GM19238 (cell line): ENCODE results near the gene TRAIP.
"Not testable (repeated sequence)": the region's sequence is repeated elsewhere in the genome, so short reads cannot be mapped to it uniquely, and the experiment has no call there.

Experiments used
- DNase-seq: peaks from one replicate; pipeline ENCODE4 v3.0.0; 2011; ENCODE audit warnings: low spot score; ENCODE audit not compliant: insufficient read length

TRAIP gene

DNA sequence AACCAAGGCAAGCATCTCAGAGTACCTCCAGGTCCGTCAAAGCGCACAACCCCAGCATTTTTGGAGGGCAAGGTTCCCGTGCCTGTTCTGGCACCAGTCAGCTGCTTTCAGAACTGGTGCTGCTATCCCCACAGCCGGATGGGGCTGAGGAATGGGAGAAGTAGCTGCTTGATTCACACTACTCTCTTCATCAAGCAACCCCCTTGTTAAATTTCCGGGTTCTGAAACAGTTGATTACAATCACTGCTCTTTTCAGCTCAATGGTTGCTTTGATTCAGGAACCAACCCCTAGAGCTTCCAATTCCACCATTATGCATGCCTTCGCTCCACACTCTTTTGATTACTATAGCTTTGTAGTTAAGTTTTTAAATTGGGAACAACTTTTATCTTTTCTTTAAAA is 30.3 kb downstream of the TRAIP start:
- no peak for DNase-seq

DNA sequence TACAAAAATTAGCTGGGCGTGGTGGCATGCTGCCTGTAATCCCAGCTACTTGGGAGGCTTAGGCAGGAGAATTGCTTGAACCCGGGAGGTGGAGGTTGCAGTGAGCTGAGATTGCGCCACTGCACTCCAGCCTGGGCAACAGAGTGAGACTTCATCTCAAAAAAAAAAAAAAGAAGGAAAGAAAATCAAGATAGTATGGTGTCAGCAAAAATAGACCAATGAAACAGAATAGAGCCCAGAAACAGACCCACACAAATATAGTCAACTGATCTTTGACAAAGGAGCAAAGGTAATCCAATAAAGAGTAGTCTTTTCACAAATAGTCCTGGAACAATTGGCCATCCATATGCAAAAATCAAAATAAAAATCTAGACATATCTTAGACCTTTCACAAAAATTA is 33.2 kb downstream of the TRAIP start:
- DNase-seq = not testable (repeated sequence)

DNA sequence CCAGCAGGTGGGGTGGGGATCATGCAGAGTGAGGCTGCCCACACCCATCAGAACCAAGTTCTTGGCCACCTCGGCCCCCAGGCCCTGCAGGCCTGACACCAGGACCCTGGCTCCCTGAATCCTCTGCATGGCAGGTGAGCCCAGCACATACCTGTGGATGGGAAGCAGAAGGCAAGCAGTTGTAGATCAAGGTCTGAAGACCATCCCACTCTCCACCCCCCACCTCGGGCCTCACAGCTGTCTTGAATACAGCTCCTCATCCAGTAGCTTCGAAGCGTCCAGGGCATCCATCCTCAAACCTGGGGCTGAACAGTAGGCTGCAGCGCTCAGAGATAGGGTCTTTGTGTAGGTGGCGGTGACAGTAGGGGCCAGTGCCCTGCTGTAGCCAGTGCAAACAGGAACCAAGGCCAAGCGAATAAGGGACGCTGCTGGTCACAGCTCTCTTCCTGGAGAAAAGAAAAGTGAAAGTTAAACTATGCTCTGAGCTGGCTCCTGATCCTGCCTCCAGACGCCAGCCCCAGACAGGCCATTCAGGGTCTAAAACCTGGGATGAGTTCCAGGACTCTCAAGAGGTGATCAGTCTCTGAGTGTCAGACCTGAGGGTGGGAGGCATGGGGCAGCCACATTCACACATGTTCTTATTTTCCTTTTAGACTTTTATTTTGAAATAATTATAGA is 42.7 kb downstream of the TRAIP start, which contains the start of gene UBA7:
UBA7 (minus strand) TSS at position 457 of the 678 bp plus-strand sequence; CDS start at position 291, 166 bp downstream.
- peak; percentile 77 for DNase-seq

DNA sequence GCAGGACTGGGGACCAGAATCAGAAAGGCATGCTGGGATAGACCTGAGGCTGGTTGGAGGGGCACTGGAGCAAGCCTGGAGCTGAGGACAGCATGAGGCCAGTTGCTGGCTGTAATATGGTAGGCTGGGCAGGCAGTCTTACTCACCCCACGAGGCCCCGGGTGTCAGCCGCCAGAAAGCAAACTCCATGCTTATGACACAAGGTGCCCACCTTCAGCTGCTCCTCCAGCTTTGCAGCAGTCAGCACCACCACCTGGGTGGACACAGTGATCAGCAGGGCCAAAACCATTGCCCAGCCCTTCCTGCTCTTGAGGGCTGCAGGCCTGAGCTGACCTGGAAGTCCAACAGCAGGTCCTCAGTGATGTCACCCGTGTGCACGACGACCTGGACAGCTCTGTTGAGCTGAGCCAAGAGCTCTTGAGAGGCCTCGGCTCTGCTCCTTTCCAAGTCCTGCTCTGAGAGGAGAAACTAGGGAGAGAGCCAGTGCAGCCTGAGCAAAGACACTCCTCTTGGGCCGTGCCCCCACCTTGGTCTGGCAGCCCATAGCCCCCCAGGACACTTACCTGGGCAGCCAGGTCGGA is 43.4 kb downstream of the TRAIP start:
- DNase-seq = no peak

DNA sequence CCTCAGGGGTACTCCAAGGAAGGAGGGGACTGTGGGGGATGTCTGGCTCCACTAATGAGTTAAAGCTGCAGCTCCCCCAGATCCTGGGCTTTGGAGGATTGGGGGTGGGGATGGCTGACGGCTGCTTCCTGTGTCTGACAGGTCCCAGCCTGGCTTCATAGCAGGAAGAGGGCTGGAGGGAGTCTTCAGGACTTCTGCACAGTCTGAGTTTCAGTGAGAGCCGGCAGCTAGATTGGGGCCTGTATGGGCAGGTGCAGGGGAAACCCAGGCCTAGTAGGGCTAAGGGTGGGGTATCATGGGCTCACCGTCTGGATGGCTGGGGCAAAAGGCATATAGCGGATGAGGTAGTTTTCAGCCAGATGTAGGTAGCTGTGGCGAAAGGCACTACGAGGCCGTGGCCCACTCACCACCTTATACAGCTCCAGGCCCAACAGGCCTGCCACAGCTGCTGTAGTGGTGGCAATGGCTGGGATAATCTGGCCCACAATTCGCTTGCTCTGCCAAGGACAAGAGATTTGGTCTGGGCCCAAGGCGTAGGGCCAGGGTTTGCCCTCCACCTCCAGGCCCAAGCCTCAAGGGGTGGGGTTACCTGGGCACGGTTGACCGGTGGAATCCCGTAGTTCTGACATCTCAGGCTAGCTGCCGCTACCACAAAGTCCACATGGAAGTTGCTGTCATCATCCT is 48.8 kb downstream of the TRAIP start:
- no peak for DNase-seq

DNA sequence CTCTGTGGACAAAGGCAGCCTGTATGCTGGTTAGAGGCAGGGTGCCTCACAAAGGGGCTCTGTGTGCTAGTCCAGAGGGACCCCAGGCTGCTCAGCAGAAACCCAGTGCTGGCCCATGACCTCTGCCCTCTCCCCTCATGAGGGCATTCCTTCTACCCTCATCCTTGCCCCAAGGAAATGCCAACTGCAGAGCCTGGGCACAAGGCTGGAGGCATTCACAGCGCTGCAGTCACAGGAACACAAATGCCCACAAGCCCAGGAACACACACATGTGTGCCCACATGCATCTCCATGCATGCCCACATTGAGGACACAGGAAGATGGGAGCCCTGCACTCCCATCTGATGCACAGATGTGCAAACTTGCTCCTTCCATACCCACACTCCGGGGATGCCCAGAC is 49.5 kb downstream of the TRAIP start:
- DNase-seq = no peak

DNA sequence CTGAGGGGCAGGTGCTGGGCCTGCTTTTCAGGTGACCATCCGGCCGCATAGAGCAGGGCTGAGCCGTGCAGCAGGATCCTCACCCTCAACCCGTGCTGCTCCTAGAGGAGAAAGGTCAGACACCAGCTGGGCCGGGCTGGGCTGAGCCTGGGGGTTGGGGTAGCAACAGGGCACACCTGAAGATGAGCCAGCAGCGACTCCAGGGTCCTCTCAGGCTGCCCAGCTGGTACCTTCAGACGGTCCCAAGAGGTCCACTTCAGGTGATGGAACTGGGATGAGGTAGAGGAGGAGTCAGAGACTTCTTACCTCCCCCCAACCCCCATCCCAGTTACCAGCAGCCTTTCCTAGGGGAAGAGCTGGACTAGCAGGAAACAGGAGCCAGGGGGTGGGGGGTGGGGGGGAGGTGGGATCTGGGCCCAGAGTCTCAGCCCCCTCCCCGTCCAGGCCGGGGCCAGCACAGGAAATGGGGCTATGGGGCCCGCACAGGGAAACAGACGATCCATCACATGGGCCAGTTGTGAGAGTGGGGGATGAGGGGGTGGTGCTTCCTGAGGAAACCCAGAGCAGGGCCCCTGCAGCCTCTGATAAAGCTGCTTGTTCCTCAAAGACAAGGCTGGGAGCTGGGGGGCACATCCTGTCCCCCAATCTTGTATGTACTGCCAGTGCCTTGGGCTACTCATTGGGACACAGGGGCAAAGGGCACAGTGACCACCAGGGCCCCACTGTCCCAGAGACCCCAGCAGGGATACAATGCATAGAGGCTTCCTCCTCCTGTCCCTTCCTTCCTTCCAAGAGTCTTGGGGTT is 50.3 kb downstream of the TRAIP start:
- no peak for DNase-seq

DNA sequence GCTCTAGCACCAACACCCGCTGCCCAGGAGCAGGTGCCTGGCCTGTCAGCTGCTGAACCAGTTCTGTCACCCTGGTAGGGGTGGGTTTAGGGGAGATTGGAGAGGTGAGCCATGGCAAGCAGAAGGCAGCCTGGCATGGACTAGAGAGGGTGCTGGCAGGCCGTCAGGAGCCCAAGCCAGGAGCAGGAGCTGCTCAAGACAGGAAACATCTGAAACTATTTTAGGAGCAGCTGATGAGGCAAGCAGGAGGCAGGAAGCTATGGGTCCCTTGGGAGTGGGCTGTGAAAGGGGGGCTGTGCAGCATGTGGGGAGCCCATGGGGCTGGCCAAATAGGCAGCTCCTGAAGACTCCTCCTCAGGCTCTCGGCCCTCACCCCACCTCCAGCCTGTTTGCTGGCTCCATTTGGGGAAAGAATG is 51.0 kb downstream of the TRAIP start:
- no peak for DNase-seq

DNA sequence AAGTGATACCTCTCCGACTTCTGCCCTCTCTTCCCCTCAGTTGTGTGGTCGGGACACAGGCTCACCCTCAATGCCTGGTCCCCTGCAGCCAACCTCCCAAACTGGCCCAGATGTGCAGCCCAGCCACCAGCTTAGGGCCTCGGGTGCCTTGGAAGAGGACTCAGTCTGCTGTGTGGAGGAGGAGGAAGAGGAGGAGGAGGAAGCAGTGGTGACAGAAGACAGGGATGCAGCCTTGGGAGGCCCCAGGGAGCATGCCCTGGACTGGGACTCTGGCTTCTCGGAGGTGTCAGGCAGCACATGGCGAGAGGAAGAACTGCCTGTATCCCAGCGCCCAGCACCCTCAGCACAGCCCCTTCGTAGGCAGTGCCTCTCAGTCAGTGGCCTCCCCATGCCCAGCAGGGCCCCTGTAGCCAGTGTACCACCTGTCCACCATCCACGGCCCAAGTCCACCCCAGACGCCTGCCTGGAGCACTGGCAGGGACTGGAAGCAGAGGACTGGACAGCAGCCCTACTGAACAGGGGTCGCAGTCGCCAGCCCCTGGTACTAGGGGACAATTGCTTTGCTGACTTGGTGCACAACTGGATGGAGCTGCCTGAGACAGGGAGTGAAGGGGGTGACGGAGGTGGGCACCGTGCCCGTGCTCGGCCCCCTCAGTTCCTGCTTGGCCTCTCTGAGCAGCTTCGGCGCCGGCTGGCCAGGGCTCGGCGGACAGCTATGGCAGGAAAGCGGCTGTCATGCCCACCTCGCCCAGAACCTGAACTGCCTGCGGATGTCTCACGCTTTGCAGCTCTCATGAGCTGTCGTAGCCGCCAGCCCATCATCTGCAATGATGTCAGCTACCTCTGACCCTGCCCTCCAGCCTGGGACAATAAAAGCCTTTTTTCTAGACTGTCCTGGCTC is 52.0 kb downstream of the TRAIP start:
- no peak for DNase-seq

DNA sequence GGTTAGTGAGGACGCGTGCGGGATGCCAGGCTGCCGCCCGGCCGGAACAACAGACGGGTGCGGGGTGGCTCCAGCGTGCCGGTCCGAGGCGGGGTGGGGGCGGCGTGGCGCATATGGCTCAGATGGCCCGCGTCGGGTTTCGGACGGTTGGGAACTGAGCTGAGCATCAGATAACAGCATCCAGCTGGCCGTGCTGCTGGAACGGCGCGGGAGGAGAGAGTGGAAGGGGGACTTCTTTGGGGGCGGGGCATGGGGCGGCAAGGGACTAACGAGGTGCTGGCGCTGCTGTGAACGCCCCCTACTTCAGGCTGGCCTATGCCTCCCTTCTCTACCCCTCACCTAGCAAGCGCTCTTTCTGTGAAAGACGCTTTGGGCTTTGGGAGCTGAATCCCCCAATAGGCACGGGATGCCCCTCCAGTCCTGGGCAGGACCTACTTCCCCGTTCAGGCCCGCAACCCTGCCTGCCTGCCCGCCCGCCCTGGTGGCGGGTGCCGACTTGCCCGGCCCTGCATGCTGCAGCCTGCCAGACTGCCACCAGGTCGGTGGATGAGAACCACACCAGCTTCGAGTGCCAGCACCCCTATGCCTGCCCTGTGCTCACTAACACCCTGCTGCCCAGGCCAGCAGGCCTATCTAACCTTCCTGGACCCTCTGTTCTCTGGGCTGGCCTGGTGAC is 52.8 kb downstream of the TRAIP start:
- DNase-seq = no peak

DNA sequence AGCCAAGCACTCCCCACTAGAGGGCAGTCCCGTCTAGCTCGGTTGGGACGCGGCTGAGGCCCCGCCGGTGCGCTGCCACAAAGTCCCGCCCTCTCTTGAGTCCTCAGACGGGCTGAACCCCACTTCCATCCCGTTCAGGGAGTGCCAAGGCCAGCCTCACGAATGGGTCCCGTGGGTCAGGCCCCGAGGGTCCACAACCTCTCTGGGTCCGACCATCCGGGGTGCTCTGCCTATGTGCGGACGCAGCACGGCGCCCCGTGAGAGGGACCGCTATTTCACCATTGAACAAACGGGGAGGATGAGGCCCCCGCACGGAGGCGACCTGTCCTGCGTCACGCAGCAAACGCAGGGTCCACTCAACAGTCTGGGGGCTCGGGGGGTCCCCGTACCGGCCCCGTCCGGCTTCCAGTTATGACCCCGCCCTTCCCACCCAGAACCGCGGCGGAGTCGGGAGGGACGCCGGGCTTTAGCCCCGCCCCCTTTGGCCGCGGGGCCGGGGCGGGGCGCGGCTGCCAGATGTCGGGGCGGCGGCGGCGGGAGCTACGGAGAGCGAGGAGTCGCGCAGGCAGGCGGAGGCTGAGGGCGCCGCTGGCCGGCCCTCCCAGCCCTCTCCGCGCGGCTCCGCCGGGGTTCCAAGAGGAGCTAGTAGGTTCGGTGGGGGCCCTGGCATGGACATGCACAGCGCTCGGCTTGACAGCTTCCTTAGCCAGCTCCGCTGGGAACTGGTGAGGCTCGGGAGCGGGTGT is 53.5 kb downstream of the TRAIP start, which contains the start of gene INKA1:
INKA1 (plus strand) TSS at position 543 of the 746 bp plus-strand sequence; CDS start at position 675, 132 bp downstream.
- peak; percentile 92 for DNase-seq

DNA sequence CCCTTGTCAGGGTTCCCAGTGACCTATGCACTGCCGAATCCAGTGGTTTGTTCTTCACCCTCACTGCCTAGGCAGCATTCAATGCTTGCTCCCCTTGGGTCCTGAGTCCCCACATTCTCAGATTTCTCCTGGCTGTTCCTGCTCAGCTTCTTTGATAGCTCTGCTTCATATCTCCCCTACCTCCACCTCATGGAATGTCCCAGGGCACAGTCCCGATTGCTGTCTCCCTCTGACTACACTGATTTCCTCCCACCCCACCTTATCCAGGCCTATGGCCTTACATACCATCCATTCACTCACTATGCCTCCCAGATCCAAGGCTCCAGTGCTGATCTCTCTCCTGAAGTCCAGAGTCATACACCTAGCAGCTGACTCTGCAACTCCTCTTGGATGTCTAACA is 55.2 kb downstream of the TRAIP start:
- no peak for DNase-seq

DNA sequence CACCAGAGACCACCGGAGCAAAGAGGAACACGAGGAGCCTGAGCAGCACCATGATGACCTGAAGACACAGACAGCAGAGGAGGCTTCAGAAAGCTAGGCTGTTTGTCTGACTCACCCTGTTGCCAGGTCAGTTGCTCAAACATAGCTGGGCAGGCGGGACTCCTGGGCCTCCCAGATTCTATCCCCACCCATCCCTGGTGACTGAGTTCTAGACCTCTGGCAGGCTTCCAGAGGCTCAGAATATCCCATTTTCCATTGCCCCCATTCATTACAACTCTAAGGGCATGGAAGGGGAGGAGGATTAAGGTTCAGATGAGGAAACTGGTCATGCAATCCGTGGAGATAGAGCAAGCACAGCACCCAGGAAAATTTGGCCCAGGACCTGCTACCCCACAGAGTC is 56.6 kb downstream of the TRAIP start, which contains the start of gene CDHR4:
CDHR4 (minus strand) TSS at position 113 of the 400 bp plus-strand sequence; CDS start at position 52, 61 bp downstream.
- DNase-seq = no peak

DNA sequence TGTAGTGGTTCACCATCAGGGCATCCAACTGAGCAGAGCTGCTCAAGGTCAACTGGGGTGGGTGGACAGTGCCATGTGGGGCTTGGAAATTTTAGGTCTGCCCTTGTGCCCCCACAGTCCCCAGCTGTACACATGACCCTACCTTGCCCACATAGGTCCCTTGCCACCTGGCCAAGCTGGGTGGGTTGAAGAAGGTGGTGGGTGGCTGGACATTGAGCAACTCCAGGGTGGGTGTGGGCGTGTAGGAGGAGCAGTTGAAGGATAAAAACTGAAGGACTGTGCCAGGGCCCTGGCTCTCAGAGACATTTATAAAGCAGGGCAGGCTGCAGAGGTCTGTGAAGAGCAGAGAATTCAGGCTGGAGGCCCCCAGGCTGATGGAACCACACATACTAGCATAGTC is 57.3 kb downstream of the TRAIP start:
- no peak for DNase-seq

DNA sequence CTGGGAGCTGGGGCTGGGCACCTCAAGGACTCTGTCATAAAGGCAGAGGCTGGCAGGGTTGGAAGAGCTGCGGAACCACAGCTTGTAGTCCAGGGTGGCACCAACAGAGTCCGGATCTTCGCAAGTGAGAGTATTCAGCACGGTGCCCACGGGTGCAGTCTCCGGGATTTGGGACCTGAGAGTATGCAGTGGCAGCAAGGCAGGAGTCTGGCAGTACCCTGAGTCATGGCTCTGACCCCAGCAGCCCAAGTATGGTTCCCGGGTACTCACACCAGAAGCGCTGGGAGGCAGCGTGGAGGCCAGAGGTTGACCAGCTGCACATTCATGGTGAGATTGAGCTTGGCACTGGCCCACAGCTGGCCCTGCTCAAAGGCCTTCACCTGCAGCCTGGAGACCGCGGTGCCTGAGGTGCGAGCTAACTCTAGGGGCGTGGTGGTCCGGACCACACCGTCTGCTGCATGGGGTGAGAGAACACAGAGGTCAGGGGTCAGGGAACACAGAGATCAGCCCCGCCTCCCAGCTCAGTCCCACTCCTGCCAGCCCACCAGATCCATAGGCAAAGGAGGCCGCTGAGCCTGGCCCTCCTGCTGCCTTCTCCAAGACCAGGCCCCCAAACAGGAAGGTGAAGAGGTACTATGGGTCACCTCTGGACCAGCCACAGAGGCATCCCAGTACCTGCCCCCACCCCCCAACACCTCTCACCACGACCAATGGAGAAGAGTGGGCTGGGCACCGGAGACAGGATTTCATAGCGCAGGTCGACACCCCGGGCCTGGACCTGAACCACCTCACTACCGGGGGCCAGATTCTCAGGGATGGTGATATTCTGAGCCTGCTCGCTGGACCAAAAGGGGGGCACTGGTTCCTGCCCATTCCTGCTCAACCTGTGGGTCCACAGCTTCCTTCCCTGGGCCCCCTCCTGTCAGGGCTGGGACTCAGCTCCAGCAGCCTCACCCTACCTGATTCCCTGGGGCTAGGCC is 61.1 kb downstream of the TRAIP start:
- no peak for DNase-seq

DNA sequence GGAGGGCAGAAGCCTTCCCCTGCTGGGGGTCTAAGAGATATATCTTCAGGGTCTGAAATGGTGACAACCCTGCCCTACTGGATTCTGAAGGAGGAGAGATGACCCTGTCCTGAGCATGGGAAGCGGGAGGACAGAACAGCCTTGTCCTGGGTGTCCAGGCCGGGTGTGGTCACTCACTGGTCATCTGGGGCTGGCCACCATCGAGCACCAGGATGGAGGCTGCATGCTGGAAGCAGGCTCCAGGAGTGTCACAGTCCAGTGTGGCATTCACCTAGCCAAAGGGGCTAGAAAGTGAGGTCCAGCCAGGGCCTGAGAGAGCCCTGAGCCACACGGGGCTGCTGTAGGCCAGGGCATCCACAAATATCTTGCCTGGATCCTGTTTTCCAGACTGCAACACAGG is 61.9 kb downstream of the TRAIP start:
- no peak for DNase-seq

DNA sequence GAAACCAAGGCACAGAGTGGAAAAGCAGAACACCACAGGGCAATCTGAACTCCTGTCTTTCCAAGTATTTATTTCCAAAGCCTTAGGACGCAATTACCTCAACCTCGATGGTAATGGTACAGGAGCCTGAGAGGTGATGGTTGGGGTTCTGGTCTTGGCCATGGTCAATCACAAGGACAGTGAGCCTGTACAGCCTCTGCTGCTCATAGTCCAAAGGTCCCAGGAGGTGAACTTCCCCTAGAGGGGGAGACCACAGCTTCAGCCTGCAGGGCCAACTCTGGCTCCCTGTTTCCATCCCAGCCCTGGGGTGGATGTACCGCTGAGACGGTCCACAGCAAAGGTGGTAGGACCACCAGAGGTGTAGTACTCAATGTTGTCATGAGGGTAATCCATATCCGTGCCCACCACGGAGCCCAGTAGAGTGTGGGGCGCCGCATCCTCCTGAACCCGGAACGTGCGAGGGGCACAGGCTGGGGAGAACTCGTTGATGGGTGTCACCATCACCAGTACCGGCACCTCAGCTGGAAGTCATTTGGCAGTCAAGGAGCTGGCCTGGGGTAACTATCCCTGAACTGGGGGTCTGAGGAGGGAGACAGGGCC is 62.8 kb downstream of the TRAIP start:
- DNase-seq = no peak
